Measurements from ENCODE around the gene RECK.
A peak's percentile ranks its signal among the peaks of the same experiment; 100 is the strongest.

RECK gene

GRCh38 chr9:35998333-35998732, 38.4 kb upstream of the RECK start:
- no peak overlapping the region for H3K27ac ChIP-seq
- TF ChIP-seq CTCF (IDR thresholded peaks at IDR 0.05) (no peak), ZFX (IDR thresholded peaks at IDR 0.05; ENCODE audit: borderline replicate concordance) (no peak)

DNA sequence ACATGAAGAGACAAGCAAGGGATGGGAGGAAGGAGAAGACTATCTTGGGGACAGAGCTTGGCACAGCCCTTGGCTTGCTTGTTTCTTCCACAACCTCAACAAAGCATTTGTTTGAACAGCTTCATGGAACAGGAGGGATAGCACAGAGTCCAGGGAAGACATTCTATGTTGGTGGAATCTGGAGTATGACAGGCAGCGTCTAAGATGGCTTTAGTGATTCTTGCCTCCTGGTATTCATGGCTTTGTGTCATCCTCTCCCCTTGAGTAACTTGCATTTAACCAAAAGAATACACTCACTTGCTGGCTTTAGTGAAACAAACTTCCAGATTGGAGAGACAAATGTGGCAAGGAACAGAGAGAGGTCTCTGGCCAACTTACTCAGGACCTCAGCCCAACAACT, 30.8 kb upstream of the RECK start:
- TF ChIP-seq ZFX (IDR thresholded peaks at IDR 0.05; ENCODE audit: borderline replicate concordance) (no peak), CTCF (IDR thresholded peaks at IDR 0.05) (no peak)
- no peak overlapping the region for H3K27ac ChIP-seq

DNA sequence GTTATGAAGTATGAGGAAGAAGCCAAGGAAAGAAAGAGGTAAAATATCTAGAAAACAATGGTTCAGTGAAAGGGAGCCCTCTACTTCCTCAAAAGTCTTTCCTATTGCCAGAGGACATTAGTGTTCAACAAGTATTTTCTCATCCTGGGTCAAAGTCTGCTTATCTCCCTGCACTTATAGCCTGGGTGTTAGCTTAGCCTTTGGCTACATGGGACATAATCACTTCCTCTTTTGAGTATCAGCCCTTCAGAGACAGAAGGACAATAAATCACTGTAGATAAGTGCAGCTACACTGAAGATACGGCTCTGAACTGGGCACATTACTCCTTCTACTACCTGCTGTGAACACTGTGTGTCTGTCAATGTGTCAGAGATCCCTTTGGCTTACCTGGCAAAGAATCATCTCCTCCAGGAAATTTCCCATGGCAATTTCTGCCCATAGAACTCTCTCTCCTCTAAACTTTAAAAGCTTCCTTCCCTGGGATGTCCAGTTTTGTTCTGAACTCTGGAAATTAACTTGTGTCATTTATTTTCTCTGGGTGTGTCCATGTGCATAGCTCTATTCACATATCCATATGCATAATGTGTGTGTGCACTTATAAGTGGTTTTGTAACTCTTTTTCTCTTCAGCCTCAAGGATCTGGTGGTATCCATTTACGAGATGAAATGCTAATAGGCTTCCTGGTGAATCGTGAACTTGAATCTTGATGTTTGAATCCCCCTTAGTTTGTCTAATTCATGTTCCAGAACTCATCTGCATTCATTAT, 30.0 kb upstream of the RECK start:
- TF ChIP-seq ZFX (IDR thresholded peaks at IDR 0.05; ENCODE audit: borderline replicate concordance) (no peak), CTCF (IDR thresholded peaks at IDR 0.05) (no peak)
- no peak overlapping the region for H3K27ac ChIP-seq

GRCh38 chr9:36007316-36007708, 29.4 kb upstream of the RECK start:
- TF ChIP-seq CTCF (IDR thresholded peaks at IDR 0.05): no peak
- TF ChIP-seq ZFX (IDR thresholded peaks at IDR 0.05; ENCODE audit: borderline replicate concordance): no peak
- no peak overlapping the region for H3K27ac ChIP-seq

DNA sequence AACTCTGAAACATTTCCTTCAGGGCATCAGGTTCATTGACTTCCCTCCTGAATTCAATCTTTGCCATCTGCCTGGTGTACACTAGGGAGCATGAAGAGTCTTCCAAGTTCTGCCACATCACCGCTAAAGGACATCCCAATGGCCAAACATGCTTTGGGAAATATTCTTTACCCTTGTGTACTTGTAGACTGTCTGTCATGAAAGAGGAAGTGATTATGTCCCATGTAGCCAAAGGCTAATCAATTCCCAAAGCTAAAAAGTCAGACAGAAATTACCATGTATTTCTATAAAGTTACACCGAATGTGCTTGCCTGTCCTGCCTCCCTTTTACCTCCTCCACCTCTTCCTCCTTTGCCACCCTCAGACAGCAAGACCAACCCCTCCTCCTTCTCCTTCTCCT, 28.9 kb upstream of the RECK start:
- no peak overlapping the region for H3K27ac ChIP-seq
- TF ChIP-seq CTCF (IDR thresholded peaks at IDR 0.05): no peak
- TF ChIP-seq ZFX (IDR thresholded peaks at IDR 0.05; ENCODE audit: borderline replicate concordance): no peak

DNA sequence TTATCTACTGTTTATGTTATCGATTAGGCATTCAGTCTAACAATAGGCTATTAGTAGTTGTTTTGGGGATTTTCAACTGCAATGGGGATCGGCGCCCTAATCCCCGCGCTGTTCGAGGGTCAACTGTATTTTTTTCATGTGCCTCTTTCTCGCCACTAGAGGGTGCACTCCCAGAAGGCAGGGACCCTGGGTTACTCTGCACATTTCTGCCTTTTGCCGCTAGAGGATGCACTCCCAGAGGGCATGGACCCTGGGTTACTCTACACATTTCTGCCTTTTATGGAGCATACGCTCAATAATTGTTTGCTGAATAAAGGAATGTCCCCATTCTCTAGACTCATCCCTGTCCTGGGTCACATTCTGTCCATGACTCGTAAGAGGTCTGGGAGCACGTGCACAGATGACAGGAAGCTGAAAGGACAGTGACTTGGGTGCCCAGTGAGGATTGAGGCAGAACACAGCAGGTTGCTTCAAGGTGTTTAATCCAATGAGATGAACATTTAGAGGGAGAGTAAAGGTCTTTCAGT, 27.9 kb upstream of the RECK start:
- TF ChIP-seq ZFX (IDR thresholded peaks at IDR 0.05; ENCODE audit: borderline replicate concordance) (no peak), CTCF (IDR thresholded peaks at IDR 0.05) (peak; percentile 100)
- no peak overlapping the region for H3K27ac ChIP-seq

DNA sequence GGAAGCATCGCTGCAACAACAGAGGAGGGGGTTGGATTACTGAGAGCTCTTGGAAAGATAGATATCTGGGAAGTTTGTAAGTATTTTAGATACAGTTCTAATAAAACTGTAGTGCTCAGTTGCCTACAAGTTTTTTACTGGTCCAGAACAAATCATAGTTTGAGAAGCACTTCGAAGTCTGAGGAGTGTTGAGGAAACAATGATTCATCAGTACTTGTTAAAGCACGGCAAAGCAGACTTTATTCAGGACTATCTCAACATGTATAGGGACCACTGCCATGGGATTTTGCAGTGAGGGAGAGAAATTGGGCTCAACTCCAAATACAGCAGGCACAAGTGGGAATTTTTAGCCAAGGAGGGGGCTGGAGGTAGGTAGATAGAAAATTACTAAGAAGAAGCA, 25.3 kb upstream of the RECK start:
- TF ChIP-seq ZFX (IDR thresholded peaks at IDR 0.05; ENCODE audit: borderline replicate concordance) (no peak), CTCF (IDR thresholded peaks at IDR 0.05) (no peak)
- no peak overlapping the region for H3K27ac ChIP-seq
